GM10266 (cell line): ENCODE results near the gene RBFOX2.
"Not testable (repeated sequence)": the region's sequence is repeated elsewhere in the genome, so short reads cannot be mapped to it uniquely, and the experiment has no call there.

Experiments
- DNase-seq: peaks from one replicate; pipeline ENCODE4 v3.0.0; 2012; ENCODE audit errors: extremely low spot score
- CTCF ChIP-seq: IDR thresholded peaks from 2 replicates; pipeline ENCODE4 v1.5.1; 2012; ENCODE audit warnings: mild to moderate bottlenecking, low read depth; ENCODE audit not compliant: control insufficient read depth, insufficient read depth; ENCODE audit errors: missing control alignments

The RBFOX2 gene

DNA sequence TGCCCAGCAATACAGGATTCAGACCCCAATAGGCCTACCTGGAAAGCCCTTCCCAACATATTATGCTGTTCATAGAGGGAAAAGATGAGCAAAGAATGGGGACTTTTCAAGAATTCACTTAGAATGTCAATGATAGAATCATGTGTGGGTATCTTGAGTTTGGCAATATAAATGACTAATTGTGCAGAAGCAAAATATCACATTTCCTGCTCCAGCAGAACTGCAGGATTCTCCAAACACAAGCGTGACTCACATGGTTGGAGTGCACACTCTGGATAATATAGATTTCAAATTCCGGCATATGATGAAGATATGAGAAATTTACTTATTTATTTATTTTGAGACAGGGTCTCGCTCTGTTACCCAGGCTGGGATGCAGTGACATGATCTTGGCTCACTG, 323.5 kb downstream of the RBFOX2 start:
- no peak for DNase-seq

GRCh38 chr22:35703861-35704584, 324.6 kb downstream of the RBFOX2 start:
- no peak for TF ChIP-seq CTCF
- DNase-seq = no peak

More for the DNA sequence above, 323.5 kb downstream of the RBFOX2 start:
- no peak for TF ChIP-seq CTCF

DNA sequence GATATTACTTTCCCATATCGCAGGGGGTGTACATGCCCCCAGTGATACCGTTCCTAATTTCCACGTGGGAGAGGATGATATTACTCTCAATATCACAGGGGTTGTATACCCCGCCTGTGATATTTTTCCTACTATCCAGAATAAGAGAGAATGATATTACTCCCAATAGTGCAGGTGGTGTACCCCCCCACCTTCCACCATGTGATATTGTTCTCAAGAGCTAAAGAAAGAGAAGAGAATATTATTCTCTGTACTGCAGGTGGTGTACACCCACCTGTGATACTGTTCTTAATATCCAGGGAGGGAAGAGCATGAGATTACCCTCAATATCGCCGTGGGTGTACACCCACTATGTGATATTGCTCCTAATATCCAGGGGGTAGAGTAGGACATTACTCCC, 328.8 kb downstream of the RBFOX2 start:
- not testable (repeated sequence) for DNase-seq

DNA sequence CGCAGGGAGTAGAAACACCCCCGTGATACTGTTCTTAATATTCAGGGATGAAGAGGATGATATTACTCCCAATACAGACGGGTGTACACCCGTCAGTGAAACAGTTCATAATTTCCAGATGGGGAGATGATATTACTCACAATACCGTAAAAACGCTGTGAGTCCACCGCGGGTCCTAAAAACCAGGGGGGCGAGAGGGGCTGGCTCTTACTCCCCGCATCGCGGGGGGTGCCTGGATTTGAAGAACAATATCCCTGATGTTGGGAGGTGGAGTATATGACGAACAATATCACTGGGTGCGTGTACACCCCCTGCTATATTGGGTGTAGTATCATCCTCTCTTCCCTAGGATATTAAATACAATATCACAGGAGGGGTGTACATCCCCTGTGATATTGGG, 331.5 kb downstream of the RBFOX2 start:
- no peak for TF ChIP-seq CTCF
- no peak for DNase-seq

- DNase-seq = no peak
- TF ChIP-seq CTCF = no peak
These were observed 333.4 kb downstream of the RBFOX2 start for GRCh38 chr22:35695202-35695601.

GRCh38 chr22:35690001-35690400, 338.6 kb downstream of the RBFOX2 start:
- no peak for DNase-seq
- TF ChIP-seq CTCF = no peak

DNA sequence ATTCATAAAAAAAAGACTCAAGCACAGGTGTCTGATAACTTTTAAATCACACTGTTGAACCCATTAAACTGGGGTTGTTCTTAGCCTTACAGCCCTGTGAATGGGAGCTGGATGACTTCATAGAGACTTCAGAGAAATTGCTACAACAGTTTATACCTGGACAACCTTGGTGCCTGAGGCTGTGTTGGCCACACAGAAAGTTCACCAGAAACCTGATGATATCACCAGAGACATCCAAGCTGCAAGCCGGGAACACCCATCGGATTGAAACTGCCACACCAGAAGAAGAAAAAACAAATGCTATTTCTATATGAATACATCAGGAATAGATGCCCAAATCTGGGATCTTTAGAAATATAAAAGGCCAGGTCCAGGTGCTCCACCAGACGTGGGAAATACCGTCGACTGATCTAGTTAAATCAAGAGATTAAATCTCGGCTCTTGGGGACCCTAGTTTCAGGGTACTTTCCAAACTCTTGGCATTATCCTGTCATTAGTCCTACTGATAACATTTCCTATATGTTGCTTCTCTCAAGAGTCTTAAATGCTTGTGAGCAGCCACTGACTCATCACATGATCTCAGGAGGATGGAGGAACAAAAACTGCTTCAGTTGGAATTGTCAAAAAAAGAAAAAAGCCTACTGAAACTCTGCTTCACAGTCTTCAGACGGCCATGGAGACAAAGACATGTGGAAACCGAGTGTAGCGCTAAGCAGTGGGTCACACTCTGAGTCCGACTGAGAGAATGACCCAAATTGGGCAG, 339.5 kb downstream of the RBFOX2 start:
- no peak for DNase-seq
- TF ChIP-seq CTCF = no peak
